Endothelial cell of umbilical vein (primary cell): ENCODE data around the gene DNTT.

Experiments
- CTCF ChIP-seq, 2 donors: IDR thresholded peaks; 1 replicate in 1 of 2; 2 replicates in 1 of 2; pipeline ENCODE4 v1.5.1; 2011; ENCODE audit warnings: low read length in 2 of 2, mild to moderate bottlenecking in 2 of 2, moderate library complexity in 2 of 2, control low read depth in 1 of 2, inconsistent platforms in 1 of 2, low read depth in 1 of 2; ENCODE audit not compliant: insufficient read depth in 1 of 2; ENCODE audit errors: extremely low read depth in 1 of 2
- MAX ChIP-seq: IDR thresholded peaks from 2 replicates; pipeline ENCODE4 v1.6.1; 2011; ENCODE audit not compliant: insufficient read depth, insufficient read length
- POLR2AphosphoS5 ChIP-seq: IDR thresholded peaks from 2 replicates; pipeline ENCODE4 v1.6.1; 2012; ENCODE audit warnings: low read depth, mild to moderate bottlenecking, control low read depth, low read length, moderate library complexity; ENCODE audit not compliant: insufficient read depth

GRCh38 chr10:96309628-96310320, 5.5 kb downstream of the DNTT start:
- no peak for TF ChIP-seq POLR2AphosphoS5
- TF ChIP-seq MAX, result no peak
- TF ChIP-seq CTCF (IDR thresholded peaks at IDR 0.05; ENCODE audit: extremely low read depth in 1 of 2, insufficient read depth in 1 of 2, low read depth in 1 of 2, low read length in 2 of 2), result no peak
